Fibroblast of skin of abdomen (primary cell): ENCODE data around the gene ROS1.
"Not testable (repeated sequence)": the region's sequence is repeated elsewhere in the genome, so short reads cannot be mapped to it uniquely, and the experiment has no call there.

Experiments used
- DNase-seq: peaks from one replicate; pipeline ENCODE4 v3.0.0-alpha.2; 2013

The ROS1 gene

DNA sequence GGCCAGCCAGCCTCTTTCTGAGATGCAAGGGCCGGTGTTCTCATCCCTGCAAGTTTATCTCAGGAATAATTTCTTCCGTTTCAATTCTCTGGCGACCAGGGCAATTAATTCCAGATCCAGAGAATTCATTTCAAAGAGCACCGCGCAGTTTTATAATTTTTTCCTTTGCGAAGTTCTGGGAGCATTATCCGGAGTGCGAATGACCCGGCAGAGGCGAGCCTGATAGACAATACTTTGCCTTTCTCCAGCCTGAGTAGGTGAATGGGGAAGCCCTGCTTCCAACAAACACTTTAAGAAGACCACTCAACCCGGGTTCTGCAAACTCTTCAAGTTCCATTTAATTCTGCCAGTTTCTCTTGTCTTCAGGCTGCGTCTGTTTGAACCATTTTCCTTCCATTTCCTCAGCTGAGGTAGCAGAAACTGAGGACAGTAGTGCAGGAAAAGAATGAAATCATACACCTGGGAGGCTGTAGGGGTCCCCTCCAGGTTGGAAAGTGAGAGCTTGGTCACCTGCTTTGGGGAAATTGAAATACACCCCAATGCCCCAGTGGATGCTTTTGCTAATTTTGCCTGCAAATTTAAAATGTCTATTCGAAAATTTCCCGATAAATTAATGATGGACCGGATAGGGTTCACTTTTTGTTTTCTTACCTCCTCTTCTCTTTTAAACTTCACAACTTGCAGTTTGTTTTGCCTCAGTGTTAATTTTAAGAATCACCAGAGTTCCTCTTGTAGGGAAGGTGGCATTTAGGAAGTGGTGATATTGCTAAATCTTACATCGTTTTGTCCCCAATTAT lies 159.3 kb downstream of the ROS1 start:
- DNase-seq: no peak

- DNase-seq: peak; percentile 42
Observed at GRCh38 chr6:117265410-117266256, 160.1 kb downstream of the ROS1 start, which contains the start of gene VGLL2. Gene VGLL2, plus strand, starts transcription at chr6:117265558. Its CDS starts 206 bp downstream, at chr6:117265764.

- peak; percentile 12 for DNase-seq
Observed at GRCh38 chr6:117264692-117265409, 160.9 kb downstream of the ROS1 start.

DNA sequence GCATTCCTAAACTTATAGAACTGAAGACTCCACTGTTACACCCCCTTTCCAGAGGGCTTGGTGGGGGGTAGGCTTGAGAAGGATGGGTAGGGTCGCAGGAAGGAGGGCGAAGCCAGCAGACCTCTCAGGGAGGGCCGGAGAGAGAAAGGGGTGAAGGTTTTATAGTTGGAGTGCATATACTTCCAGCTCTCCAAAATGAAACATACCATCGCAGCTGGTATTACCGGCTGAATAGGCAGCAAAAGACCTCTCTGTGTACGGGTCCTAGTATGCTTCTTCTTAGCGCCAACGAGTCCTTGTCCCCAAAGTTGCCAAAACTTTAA lies 161.4 kb downstream of the ROS1 start:
- no peak for DNase-seq

- DNase-seq: no peak
Observed at GRCh38 chr6:117263353-117263927, 162.3 kb downstream of the ROS1 start.

- no peak for DNase-seq
Observed at GRCh38 chr6:117262799-117263198, 162.9 kb downstream of the ROS1 start.

- DNase-seq: no peak
Observed at GRCh38 chr6:117253785-117254184, 172.0 kb downstream of the ROS1 start.

DNA sequence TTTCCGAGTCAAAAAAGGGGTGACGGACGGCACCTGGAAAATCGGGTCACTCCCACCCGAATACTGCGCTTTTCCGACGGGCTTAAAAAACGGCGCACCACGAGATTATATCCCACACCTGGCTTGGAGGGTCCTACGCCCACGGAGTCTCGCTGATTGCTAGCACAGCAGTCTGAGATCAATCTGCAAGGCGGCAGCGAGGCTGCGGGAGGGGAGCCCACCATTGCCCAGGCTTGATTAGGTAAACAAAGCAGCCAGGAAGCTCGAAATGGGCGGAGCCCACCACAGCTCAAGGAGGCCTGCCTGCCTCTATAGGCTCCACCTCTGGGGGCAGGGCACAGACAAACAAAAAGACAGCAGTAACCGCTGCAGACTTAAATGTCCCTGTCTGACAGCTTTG lies 180.8 kb downstream of the ROS1 start:
- not testable (repeated sequence) for DNase-seq

- DNase-seq: not testable (repeated sequence)
Observed at GRCh38 chr6:117244571-117244970, 181.2 kb downstream of the ROS1 start.
